Measurements from ENCODE around the gene TTLL3. TPM values are rescaled to one million over a fixed set of nuclear protein-coding genes. Genes with fewer than 3 reads are reported as not detected.
A peak's percentile ranks its signal among the peaks of the same experiment; 100 is the strongest.

The TTLL3 gene
- total RNA-seq, 1 donor from 2014 or later, result 18.8 TPM

GRCh38 chr3:9806137-9806536 lies 3.9 kb upstream of the TTLL3 start:
- no peak overlapping the region for H3K4me3 ChIP-seq (ENCODE audit: low read depth, low read length)
- DNase-seq (ENCODE audit: low read depth), result no peak
- TF ChIP-seq CTCF (IDR thresholded peaks at IDR 0.05; ENCODE audit: insufficient read depth, low read length, poor library complexity, severe bottlenecking), result no peak
- peaks cover 4% of the 10 kb centered on the region for H3K36me3 ChIP-seq (ENCODE audit: control insufficient read depth, insufficient read depth, low read length)
- H3K27me3 ChIP-seq (ENCODE audit: control insufficient read depth, insufficient read depth, low read length), result no peaks in the 10 kb centered on the region

- no peaks in the 10 kb centered on the region for H3K27me3 ChIP-seq (ENCODE audit: control insufficient read depth, insufficient read depth, low read length)
- no peak for DNase-seq (ENCODE audit: low read depth)
- no peak for TF ChIP-seq CTCF (IDR thresholded peaks at IDR 0.05; ENCODE audit: insufficient read depth, low read length, poor library complexity, severe bottlenecking)
- H3K36me3 ChIP-seq (ENCODE audit: control insufficient read depth, insufficient read depth, low read length), result peaks cover 1% of the 10 kb centered on the region
- no peak overlapping the region for H3K4me3 ChIP-seq (ENCODE audit: low read depth, low read length)
Observed at GRCh38 chr3:9806688-9807589, 3.1 kb upstream of the TTLL3 start.

GRCh38 chr3:9807981-9808344 lies 2.1 kb upstream of the TTLL3 start:
- no peak for TF ChIP-seq CTCF (IDR thresholded peaks at IDR 0.05; ENCODE audit: insufficient read depth, low read length, poor library complexity, severe bottlenecking)
- no peak for DNase-seq (ENCODE audit: low read depth)
- Histone ChIP-seq H3K27me3 (ENCODE audit: control insufficient read depth, insufficient read depth, low read length) (no peaks in the 10 kb centered on the region), H3K36me3 (ENCODE audit: control insufficient read depth, insufficient read depth, low read length) (peaks cover 1% of the 10 kb centered on the region), H3K4me3 (ENCODE audit: low read depth, low read length) (no peak overlapping the region)

GRCh38 chr3:9808345-9809037 lies 1.6 kb upstream of the TTLL3 start:
- Histone ChIP-seq H3K4me3 (ENCODE audit: low read depth, low read length) (no peak overlapping the region), H3K27me3 (ENCODE audit: control insufficient read depth, insufficient read depth, low read length) (no peaks in the 10 kb centered on the region), H3K36me3 (ENCODE audit: control insufficient read depth, insufficient read depth, low read length) (peaks cover 1% of the 10 kb centered on the region)
- no peak for DNase-seq (ENCODE audit: low read depth)
- peak; percentile 46 for TF ChIP-seq CTCF (IDR thresholded peaks at IDR 0.05; ENCODE audit: insufficient read depth, low read length, poor library complexity, severe bottlenecking)

GRCh38 chr3:9809239-9809614 lies 835 bp upstream of the TTLL3 start:
- no peak for DNase-seq (ENCODE audit: low read depth)
- Histone ChIP-seq H3K27me3 (ENCODE audit: control insufficient read depth, insufficient read depth, low read length) (no peaks in the 10 kb centered on the region), H3K4me3 (ENCODE audit: low read depth, low read length) (no peak overlapping the region), H3K36me3 (ENCODE audit: control insufficient read depth, insufficient read depth, low read length) (peaks cover 1% of the 10 kb centered on the region)
- no peak for TF ChIP-seq CTCF (IDR thresholded peaks at IDR 0.05; ENCODE audit: insufficient read depth, low read length, poor library complexity, severe bottlenecking)

Measured in kidney epithelial cell (primary cell).